Gastroesophageal sphincter (tissue), 4 donors: ENCODE results near the gene C2orf42. TPM values are rescaled to one million over a fixed set of nuclear protein-coding genes. Genes with fewer than 3 reads are reported as not detected.

Experiments used
- ATAC-seq: fragments of 150-250 bp; one replicate; pipeline ENCODE4 v1.9.1; 2016; ENCODE audit warnings: mild to moderate bottlenecking, moderate library complexity
- H3K27ac ChIP-seq, 4 donors: fragments of 200-600 bp; sonication (generic) in 3 of 4; 1 replicate in 3 of 4; 2 replicates in 1 of 4; pipeline ENCODE4 v1.5.1; 2016 to 2019
- H3K27me3 ChIP-seq: fragments of 200-600 bp; sonication (generic); one replicate; pipeline ENCODE4 v1.5.1; 2019
- H3K36me3 ChIP-seq, 2 donors: fragments of 200-600 bp; sonication (generic); one replicate each; pipeline ENCODE4 v1.5.1; 2019; ENCODE audit warnings: control low read depth in 1 of 2
- H3K4me1 ChIP-seq, 3 donors: fragments of 200-600 bp; sonication (generic); 1 replicate in 2 of 3; 2 replicates in 1 of 3; pipeline ENCODE4 v1.5.1; 2016 to 2019; ENCODE audit warnings: control low read depth in 2 of 3
- H3K4me3 ChIP-seq, 2 donors: fragments of 200-600 bp; sonication (generic); one replicate each; pipeline ENCODE4 v1.5.1; 2019; ENCODE audit warnings: mild to moderate bottlenecking in 1 of 2, moderate library complexity in 1 of 2
- H3K9me3 ChIP-seq, 3 donors: fragments of 200-600 bp; sonication (generic); one replicate each; pipeline ENCODE4 v1.5.1; 2017 to 2019; ENCODE audit warnings: control low read depth in 2 of 3
- CTCF ChIP-seq, 4 experiments: fragments of 200-600 bp in 2 of 4; fragments of 450-650 bp in 2 of 4; sonication (generic) in 1 of 4; IDR thresholded peaks; one replicate each; pipeline ENCODE4 v1.5.1; 2017 to 2019; ENCODE audit warnings: antibody characterized with exemption in 4 of 4, mild to moderate bottlenecking in 2 of 4, moderate library complexity in 2 of 4
- EP300 ChIP-seq: sonication (generic); formaldehyde crosslinking; IDR thresholded peaks from one replicate; pipeline ENCODE4 v1.6.1; 2017; ENCODE audit warnings: antibody characterized with exemption, mild to moderate bottlenecking
- POLR2A ChIP-seq, 2 donors: fragments of 450-650 bp; IDR thresholded peaks; one replicate each; pipeline ENCODE4 v1.6.1; 2017; ENCODE audit warnings: antibody characterized with exemption in 2 of 2, mild to moderate bottlenecking in 2 of 2, moderate library complexity in 1 of 2
- POLR2AphosphoS5 ChIP-seq: sonication (generic); formaldehyde crosslinking; IDR thresholded peaks from one replicate; pipeline ENCODE4 v1.6.1; 2017; ENCODE audit warnings: antibody characterized with exemption
- WGBS, 2 donors: methylation state at CpG; one replicate each; pipeline ENCODE4 v1.1.5; 2018; ENCODE audit warnings: low coverage in 1 of 2; 5-methylcytosine and 5-hydroxymethylcytosine counted together
- total RNA-seq, 4 donors: library from RNA; depleted of rRNA; stranded (reverse); fragments of >200 nt; gene quantifications; one replicate each; pipeline ENCODE4 v1.1.0, GENCODE V29; 2016

C2orf42 gene
- total RNA-seq, 4 donors from 2014 or later, result 17.5 to 32.1 (median 23.2) TPM

DNA sequence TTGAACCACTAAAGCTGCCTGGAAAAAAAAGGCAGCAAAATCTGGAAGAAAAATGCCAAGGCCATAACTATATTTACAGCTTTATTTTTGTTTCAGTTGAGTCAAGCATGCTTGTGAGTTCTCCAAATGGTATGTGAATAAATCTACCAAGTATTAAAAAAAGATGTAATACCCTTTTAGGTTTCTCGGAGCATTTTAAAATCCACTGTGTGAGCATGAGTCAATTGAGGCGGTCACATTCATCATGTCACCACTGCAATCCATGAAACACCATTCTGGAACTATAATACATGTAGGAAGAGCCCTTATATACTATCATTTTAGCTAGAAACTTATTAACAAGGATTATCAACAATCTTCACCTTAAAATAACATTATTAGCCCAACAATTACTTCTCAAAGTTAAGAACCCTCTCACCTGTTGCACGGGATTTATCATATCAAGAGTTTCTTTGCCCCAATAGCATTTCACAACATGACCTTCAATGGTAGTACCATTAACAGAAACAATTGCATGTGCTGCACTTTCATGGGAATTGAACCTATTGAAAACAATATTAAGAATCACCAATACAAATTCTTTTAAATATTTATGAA is 24.2 kb upstream of the C2orf42 start:
- no peak for TF ChIP-seq POLR2A (IDR thresholded peaks at IDR 0.05)
- no peak for TF ChIP-seq CTCF (IDR thresholded peaks at IDR 0.05)
- no peak for TF ChIP-seq EP300
- no peak for TF ChIP-seq POLR2AphosphoS5
- Histone ChIP-seq H3K27me3 (no peaks in the 10 kb centered on the region), H3K4me1 (peaks cover 0 to 4% (median 0%) of the 10 kb centered on the region in 3 donors), H3K4me3 (no peak overlapping the region), H3K27ac (no peak overlapping the region), H3K36me3 (peaks cover 7 to 96% of the 10 kb centered on the region in 2 donors), H3K9me3 (no peaks in the 10 kb centered on the region)
- no peak for ATAC-seq
- 93 to 95% methylated on average over 3 of the region's 3 CpGs for WGBS, 2 donors

- peaks cover 7 to 92% of the 10 kb centered on the region in 2 donors for H3K36me3 ChIP-seq
- peaks cover 0 to 4% (median 0%) of the 10 kb centered on the region in 3 donors for H3K4me1 ChIP-seq
- WGBS, 2 donors, result 43 to 83% methylated on average over 1 of the region's 1 CpG
- no peak for TF ChIP-seq EP300
- H3K27ac ChIP-seq, result no peak overlapping the region
- no peak for ATAC-seq
- H3K27me3 ChIP-seq, result no peaks in the 10 kb centered on the region
- H3K9me3 ChIP-seq, result no peaks in the 10 kb centered on the region
- H3K4me3 ChIP-seq, result no peak overlapping the region
Observed at GRCh38 chr2:70214365-70214764, 23.5 kb upstream of the C2orf42 start.

- Histone ChIP-seq H3K27me3 (no peaks in the 10 kb centered on the region), H3K4me3 (no peak overlapping the region), H3K4me1 (peaks cover 0 to 4% (median 0%) of the 10 kb centered on the region in 3 donors), H3K27ac (no peak overlapping the region), H3K36me3 (peaks cover 7 to 77% of the 10 kb centered on the region in 2 donors), H3K9me3 (no peaks in the 10 kb centered on the region)
- ATAC-seq, result no peak
- WGBS, 2 donors, result 82 to 84% methylated on average over 2 to 3 of the region's 3 CpGs
- TF ChIP-seq POLR2A (IDR thresholded peaks at IDR 0.05) (no peak), CTCF (IDR thresholded peaks at IDR 0.05) (no peak), EP300 (no peak), POLR2AphosphoS5 (no peak)
Observed at GRCh38 chr2:70212298-70212932, 21.6 kb upstream of the C2orf42 start.

GRCh38 chr2:70211595-70211994 is 20.8 kb upstream of the C2orf42 start:
- no peaks in the 10 kb centered on the region for H3K9me3 ChIP-seq
- no peaks in the 10 kb centered on the region for H3K27me3 ChIP-seq
- H3K36me3 ChIP-seq, result peaks cover 7 to 69% of the 10 kb centered on the region in 2 donors
- no peak overlapping the region for H3K4me3 ChIP-seq
- H3K4me1 ChIP-seq, result peaks cover 0 to 4% (median 0%) of the 10 kb centered on the region in 3 donors
- no peak overlapping the region for H3K27ac ChIP-seq
- ATAC-seq, result no peak
- 75 to 84% methylated on average over 2 of the region's 2 CpGs for WGBS, 2 donors
- TF ChIP-seq CTCF (IDR thresholded peaks at IDR 0.05) (no peak), POLR2A (IDR thresholded peaks at IDR 0.05) (no peak), POLR2AphosphoS5 (no peak), EP300 (no peak)

- Histone ChIP-seq H3K36me3 (peaks cover 0 to 6% of the 10 kb centered on the region in 2 donors), H3K27ac (no peak overlapping the region), H3K4me3 (no peak overlapping the region), H3K27me3 (no peaks in the 10 kb centered on the region), H3K4me1 (no peaks in the 10 kb centered on the region), H3K9me3 (no peaks in the 10 kb centered on the region)
- no peak for TF ChIP-seq CTCF (IDR thresholded peaks at IDR 0.05)
- TF ChIP-seq POLR2AphosphoS5, result no peak
- no peak for TF ChIP-seq POLR2A (IDR thresholded peaks at IDR 0.05)
- TF ChIP-seq EP300, result no peak
- WGBS, 2 donors, result 92 to 100% methylated on average over 1 to 8 of the region's 8 CpGs
- ATAC-seq, result no peak
Observed at GRCh38 chr2:70204452-70204851, 13.6 kb upstream of the C2orf42 start.
